ENCODE measurements around the gene TEX22. TPM values are rescaled to one million over a fixed set of nuclear protein-coding genes. Genes with fewer than 3 reads are reported as not detected.
A peak's percentile ranks its signal among the peaks of the same experiment; 100 is the strongest.

The TEX22 gene
- total RNA-seq, 4 donors from 2014 or later = 0.22 to 0.81 (median 0.33) TPM; not detected in 1

GRCh38 chr14:105415481-105416428 lies 17.4 kb downstream of the TEX22 start:
- Histone ChIP-seq H3K27me3 (no peaks in the 10 kb centered on the region), H3K36me3 (no peaks in the 10 kb centered on the region), H3K27ac (no peak overlapping the region), H3K9me3 (no peaks in the 10 kb centered on the region), H3K4me3 (replicated peaks in 1 of 3) (peak overlapping the region in 1 of 3 donors; percentile 34), H3K4me1 (peaks cover 20 to 31% of the 10 kb centered on the region in 2 donors)
- no peak for TF ChIP-seq CTCF (IDR thresholded peaks at IDR 0.05)
- no peak for TF ChIP-seq POLR2A (IDR thresholded peaks at IDR 0.05)
- no peak for DNase-seq
- intact Hi-C loops (cut with DNase I) = no loop called here
- 88 to 91% methylated on average over 25 of the region's 25 CpGs for WGBS, 2 donors

GRCh38 chr14:105416671-105417070 lies 18.3 kb downstream of the TEX22 start:
- TF ChIP-seq POLR2A (IDR thresholded peaks at IDR 0.05) (no peak), CTCF (IDR thresholded peaks at IDR 0.05) (no peak)
- Histone ChIP-seq H3K36me3 (no peaks in the 10 kb centered on the region), H3K27me3 (no peaks in the 10 kb centered on the region), H3K9me3 (no peaks in the 10 kb centered on the region), H3K27ac (no peak overlapping the region), H3K4me3 (replicated peaks in 1 of 3) (no peak overlapping the region), H3K4me1 (peaks cover 25 to 33% of the 10 kb centered on the region in 2 donors)
- WGBS, 2 donors = 96% methylated on average over 11 of the region's 11 CpGs
- no peak for DNase-seq
- intact Hi-C loops (cut with DNase I) = no loop called here

- Histone ChIP-seq H3K4me3 (replicated peaks in 1 of 3) (no peak overlapping the region), H3K9me3 (no peaks in the 10 kb centered on the region), H3K4me1 (peaks cover 28 to 38% of the 10 kb centered on the region in 2 donors), H3K27ac (no peak overlapping the region), H3K36me3 (no peaks in the 10 kb centered on the region), H3K27me3 (no peaks in the 10 kb centered on the region)
- TF ChIP-seq CTCF (IDR thresholded peaks at IDR 0.05) (no peak), POLR2A (IDR thresholded peaks at IDR 0.05) (no peak)
- 95 to 96% methylated on average over 2 to 3 of the region's 3 CpGs for WGBS, 2 donors
- DNase-seq = no peak
- intact Hi-C loops (cut with DNase I) = no loop called here
These were observed 19.4 kb downstream of the TEX22 start for GRCh38 chr14:105417690-105418121.

GRCh38 chr14:105418269-105419194 lies 20.2 kb downstream of the TEX22 start:
- peak overlapping the region in 1 of 3 donors; percentile 66 for H3K4me3 ChIP-seq (replicated peaks in 1 of 3)
- intact Hi-C loops (cut with DNase I) = no loop called here
- H3K27ac ChIP-seq = no peak overlapping the region

More at GRCh38 chr14:105418269-105419194, 20.2 kb downstream of the TEX22 start:
- Histone ChIP-seq H3K9me3 (no peaks in the 10 kb centered on the region), H3K27me3 (no peaks in the 10 kb centered on the region), H3K36me3 (no peaks in the 10 kb centered on the region), H3K4me1 (peaks cover 28 to 38% of the 10 kb centered on the region in 2 donors)
- no peak for DNase-seq
- WGBS, 2 donors = 71 to 75% methylated on average over 16 of the region's 19 CpGs
- TF ChIP-seq POLR2A (IDR thresholded peaks at IDR 0.05) (no peak), CTCF (IDR thresholded peaks at IDR 0.05) (no peak)
